Common myeloid progenitor, CD34-positive (primary cell): ENCODE results near the gene SLC22A2.

Source experiments
- CTCF ChIA-PET: fragments of 350-600 bp; sonication (Branson Sonifier 250); formaldehyde crosslinking; loops from one replicate; lab custom pipeline; 2021; ENCODE audit warnings: antibody characterized with exemption; lab: Charles Lee
- POLR2A ChIA-PET: fragments of 350-600 bp; sonication (Branson Sonifier 250); formaldehyde crosslinking; loops from one replicate; lab custom pipeline; 2021; ENCODE audit warnings: antibody characterized with exemption; lab: Charles Lee
- DNase-seq, 3 donors: peaks; one replicate each; pipeline versions ENCODE4 v3.0.0 to v3.0.0-alpha.2; 2013
- H3K27ac ChIP-seq, 2 experiments: 1 replicate in 1 of 2; 2 replicates in 1 of 2; pipeline ENCODE4 v1.7.0; 2013; ENCODE audit warnings: inconsistent platforms in 2 of 2, low read length in 2 of 2, mild to moderate bottlenecking in 2 of 2, low read depth in 1 of 2, moderate library complexity in 1 of 2; ENCODE audit not compliant: severe bottlenecking in 2 of 2, insufficient read depth in 1 of 2, poor library complexity in 1 of 2
- H3K27me3 ChIP-seq, 5 experiments: replicated peaks in 2 of 5; 1 replicate in 3 of 5; 2 replicates in 2 of 5; pipeline versions ENCODE4 v1.6.1 to v1.7.0; 2013; ENCODE audit warnings: low read length in 4 of 5, mild to moderate bottlenecking in 2 of 5, moderate library complexity in 2 of 5, inconsistent platforms in 1 of 5; ENCODE audit not compliant: insufficient read depth in 5 of 5, control insufficient read depth in 4 of 5
- H3K36me3 ChIP-seq, 4 experiments: 1 replicate in 2 of 4; 2 replicates in 2 of 4; pipeline versions ENCODE4 v1.6.1 to v1.7.0; 2013; ENCODE audit warnings: low read length in 3 of 4, control low read depth in 1 of 4, mild to moderate bottlenecking in 1 of 4; ENCODE audit not compliant: control insufficient read depth in 4 of 4, insufficient read depth in 4 of 4
- H3K4me1 ChIP-seq, 4 experiments: 1 replicate in 3 of 4; 2 replicates in 1 of 4; pipeline versions ENCODE4 v1.6.1 to v1.7.1; 2013; ENCODE audit warnings: low read length in 3 of 4, mild to moderate bottlenecking in 3 of 4, control low read depth in 1 of 4, inconsistent platforms in 1 of 4, moderate library complexity in 1 of 4; ENCODE audit not compliant: control insufficient read depth in 4 of 4, insufficient read depth in 4 of 4; ENCODE audit errors: control extremely low read depth in 1 of 4
- H3K4me3 ChIP-seq, 7 experiments: 1 replicate in 4 of 7; 2 replicates in 3 of 7; pipeline versions ENCODE4 v1.5.1 to v1.7.0; 2013; ENCODE audit warnings: mild to moderate bottlenecking in 7 of 7, low read length in 6 of 7, moderate library complexity in 6 of 7, inconsistent platforms in 2 of 7, low read depth in 2 of 7, control low read depth in 1 of 7; ENCODE audit not compliant: insufficient read depth in 4 of 7, control insufficient read depth in 1 of 7; ENCODE audit errors: extremely low read depth in 1 of 7
- H3K9me3 ChIP-seq, 5 experiments: 1 replicate in 4 of 5; 2 replicates in 1 of 5; pipeline versions ENCODE4 v1.6.1 to v1.7.1; 2013; ENCODE audit warnings: low read length in 4 of 5, mild to moderate bottlenecking in 2 of 5, inconsistent platforms in 1 of 5, low read depth in 1 of 5, moderate library complexity in 1 of 5; ENCODE audit not compliant: control insufficient read depth in 4 of 5, insufficient read depth in 2 of 5; ENCODE audit errors: control extremely low read depth in 1 of 5
- WGBS: methylation state at CpG from one replicate; pipeline ENCODE4 v1.1.5; 2013; ENCODE audit not compliant: insufficient coverage; 5-methylcytosine and 5-hydroxymethylcytosine counted together

SLC22A2 gene

GRCh38 chr6:160279850-160280249 is 21.2 kb upstream of the SLC22A2 start:
- ChIA-PET POLR2A (no interaction called here), CTCF (no interaction called here)
- Histone ChIP-seq H3K4me1 (no peaks in the 10 kb centered on the region), H3K36me3 (no peaks in the 10 kb centered on the region), H3K9me3 (no peaks in the 10 kb centered on the region), H3K27me3 (peaks cover 0 to 2% (median 0%) of the 10 kb centered on the region in 5 experiments), H3K4me3 (no peak overlapping the region), H3K27ac (no peak overlapping the region)
- DNase-seq: no peak
- WGBS: no CpG with 5 or more reads among the region's 2 CpGs

DNA sequence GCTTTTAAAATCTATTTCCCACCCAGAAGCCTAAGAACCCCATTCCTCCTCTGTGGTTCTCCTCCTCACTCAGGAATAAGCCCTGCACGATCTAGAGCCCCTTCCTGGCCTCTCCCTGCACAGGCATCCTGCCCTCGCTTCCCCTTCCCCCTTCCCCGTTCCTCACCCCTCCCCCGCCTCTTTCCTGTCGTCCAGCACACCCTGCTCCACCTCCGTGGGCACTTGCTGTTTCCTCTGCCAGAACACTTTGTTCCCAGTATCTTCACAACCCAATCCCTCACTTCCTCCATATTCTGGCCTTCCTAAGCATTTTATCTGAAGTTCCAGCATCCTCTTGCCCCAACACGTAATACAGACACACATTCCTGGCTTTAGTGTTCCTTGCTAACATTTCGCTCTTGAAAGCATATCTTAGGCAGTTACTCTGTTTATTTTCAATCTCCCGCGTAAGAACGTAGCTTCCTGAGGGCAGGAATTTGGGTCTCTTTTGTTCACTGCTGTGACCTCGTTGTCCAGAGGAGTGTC is 20.2 kb upstream of the SLC22A2 start:
- ChIA-PET POLR2A (no interaction called here), CTCF (no interaction called here)
- Histone ChIP-seq H3K36me3 (no peaks in the 10 kb centered on the region), H3K4me3 (no peak overlapping the region), H3K27ac (no peak overlapping the region), H3K4me1 (no peaks in the 10 kb centered on the region), H3K27me3 (peaks cover 0 to 2% (median 0%) of the 10 kb centered on the region in 5 experiments), H3K9me3 (no peaks in the 10 kb centered on the region)
- no peak for DNase-seq
- WGBS: 58% methylated on average over 12 of the region's 12 CpGs

DNA sequence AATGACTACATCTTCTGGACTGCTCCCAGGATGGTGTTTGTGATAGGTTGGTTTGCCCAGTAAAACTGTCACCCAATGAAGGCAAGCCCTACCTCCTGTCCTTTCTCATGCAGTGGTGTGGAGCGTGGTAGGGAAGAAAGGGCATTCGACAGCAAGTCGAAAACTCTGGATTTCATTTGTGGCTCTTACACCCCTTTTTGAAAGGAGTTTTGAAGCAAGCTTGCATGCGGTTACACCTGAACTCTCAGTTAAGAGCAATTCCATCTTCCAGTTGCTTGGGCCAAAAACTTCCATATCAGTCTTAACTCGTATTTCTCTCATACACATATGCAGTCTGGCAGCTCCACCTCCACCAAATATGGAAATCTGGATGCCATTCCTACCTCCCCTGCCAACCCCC is 19.7 kb upstream of the SLC22A2 start:
- no peak overlapping the region for H3K4me3 ChIP-seq
- no peak for DNase-seq
- POLR2A ChIA-PET: no interaction called here
- 94% methylated on average over 5 of the region's 5 CpGs for WGBS
- H3K4me1 ChIP-seq: no peaks in the 10 kb centered on the region
- H3K36me3 ChIP-seq: no peaks in the 10 kb centered on the region
- no peak overlapping the region for H3K27ac ChIP-seq
- CTCF ChIA-PET: no interaction called here
- no peaks in the 10 kb centered on the region for H3K9me3 ChIP-seq
- H3K27me3 ChIP-seq: peaks cover 0 to 2% (median 0%) of the 10 kb centered on the region in 5 experiments

GRCh38 chr6:160277546-160277945 is 18.9 kb upstream of the SLC22A2 start:
- ChIA-PET CTCF (no interaction called here), POLR2A (no interaction called here)
- DNase-seq: no peak
- no peaks in the 10 kb centered on the region for H3K36me3 ChIP-seq
- H3K27me3 ChIP-seq: peaks cover 0 to 2% (median 0%) of the 10 kb centered on the region in 5 experiments
- H3K9me3 ChIP-seq: no peaks in the 10 kb centered on the region
- 93% methylated on average over 11 of the region's 15 CpGs for WGBS
- H3K27ac ChIP-seq: no peak overlapping the region
- no peaks in the 10 kb centered on the region for H3K4me1 ChIP-seq
- no peak overlapping the region for H3K4me3 ChIP-seq

- CTCF ChIA-PET: no interaction called here
- POLR2A ChIA-PET: no interaction called here
- Histone ChIP-seq H3K27me3 (peaks cover 0 to 2% (median 2%) of the 10 kb centered on the region in 5 experiments), H3K36me3 (no peaks in the 10 kb centered on the region), H3K27ac (no peak overlapping the region), H3K4me1 (no peaks in the 10 kb centered on the region), H3K9me3 (no peaks in the 10 kb centered on the region), H3K4me3 (no peak overlapping the region)
- 91% methylated on average over 3 of the region's 5 CpGs for WGBS
- DNase-seq: no peak
Observed at GRCh38 chr6:160277144-160277543, 18.5 kb upstream of the SLC22A2 start.

DNA sequence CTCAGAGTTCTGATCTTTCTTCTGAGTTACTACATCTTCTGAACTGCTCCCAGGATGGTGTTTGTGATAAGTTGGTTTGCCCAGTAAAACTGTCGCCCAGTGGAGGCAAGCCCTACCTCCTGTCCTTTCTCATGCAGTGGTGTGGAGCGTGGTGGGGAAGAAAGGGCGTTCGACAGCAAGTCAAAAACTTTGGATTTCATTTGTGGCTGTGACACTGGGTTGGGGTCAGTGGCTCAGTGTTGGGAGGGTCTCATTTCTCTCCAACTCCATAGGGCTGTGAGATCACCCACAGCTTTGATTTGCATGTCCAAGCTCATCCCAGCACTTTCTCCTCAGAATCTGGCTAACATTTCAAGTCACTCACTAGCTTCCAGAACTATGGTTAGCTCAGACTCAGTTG is 17.5 kb upstream of the SLC22A2 start:
- CTCF ChIA-PET: no interaction called here
- WGBS: 50% methylated on average over 2 of the region's 4 CpGs

DNA sequence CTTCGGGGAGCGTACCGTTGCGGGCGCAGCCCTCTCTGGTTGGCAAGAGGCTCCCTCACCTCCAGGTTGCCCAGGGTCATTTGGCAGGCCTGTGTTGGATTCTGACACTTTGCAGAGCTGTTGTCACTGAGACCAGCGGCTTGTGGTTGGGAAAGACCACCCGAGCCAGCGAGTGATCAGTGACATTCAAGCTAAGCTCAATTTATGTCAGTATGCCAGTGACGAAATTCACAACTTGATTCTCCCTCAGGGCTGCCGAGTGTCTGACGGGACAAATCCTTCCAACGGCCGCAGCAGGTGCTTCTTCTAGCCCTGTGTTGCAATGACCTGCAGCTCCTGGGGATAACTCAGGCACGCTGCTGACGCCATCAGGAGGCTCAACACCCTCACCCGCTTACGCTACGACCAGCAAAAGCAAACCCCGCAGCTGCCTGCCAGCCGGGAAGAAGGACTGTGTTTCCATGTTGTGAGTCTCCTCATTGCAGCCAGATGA is 16.9 kb upstream of the SLC22A2 start:
- Histone ChIP-seq H3K4me1 (no peaks in the 10 kb centered on the region), H3K4me3 (no peak overlapping the region), H3K27ac (no peak overlapping the region), H3K9me3 (no peaks in the 10 kb centered on the region), H3K36me3 (no peaks in the 10 kb centered on the region), H3K27me3 (peaks cover 0 to 2% (median 2%) of the 10 kb centered on the region in 5 experiments)
- CTCF ChIA-PET: no interaction called here
- DNase-seq: no peak
- WGBS: 86% methylated on average over 20 of the region's 20 CpGs
- POLR2A ChIA-PET: no interaction called here

More for the DNA sequence above, 17.5 kb upstream of the SLC22A2 start:
- Histone ChIP-seq H3K4me1 (no peaks in the 10 kb centered on the region), H3K36me3 (no peaks in the 10 kb centered on the region), H3K9me3 (no peaks in the 10 kb centered on the region), H3K4me3 (no peak overlapping the region), H3K27me3 (peaks cover 0 to 2% (median 2%) of the 10 kb centered on the region in 5 experiments), H3K27ac (no peak overlapping the region)
- POLR2A ChIA-PET: no interaction called here
- DNase-seq: no peak
